HepG2 (cell line): ENCODE results near the gene MPI. TPM values are rescaled to one million over a fixed set of nuclear protein-coding genes. Genes with fewer than 3 reads are reported as not detected.

Experiments used
- ATAC-seq: fragments of 200-7000 bp; cut with Tn5 transposase; 3 replicates; pipeline ENCODE4 v1.9.1; 2020; ENCODE audit warnings: mild to moderate bottlenecking, moderate library complexity
- BruUV-seq: library from RNA; stranded (reverse); fragments of 400-500 nt; replicated peaks from 2 replicates; lab custom pipeline; 2021; lab: Mats Ljungman, UMichigan
- CTCF ChIA-PET: fragments of 300-600 bp; formaldehyde crosslinking; extraction: SDS; loops from one replicate; lab custom pipeline; 2021; ENCODE audit warnings: low total read pairs, inconsistent platforms, low intra/inter-chr PET ratio; lab: Yijun Ruan, JAX
- POLR2A ChIA-PET: fragments of 350-600 bp; sonication (Branson Sonifier 250); formaldehyde crosslinking; loops from one replicate; lab custom pipeline; 2020; ENCODE audit warnings: antibody characterized with exemption, inconsistent platforms; lab: Yijun Ruan, JAX
- DNase-seq: peaks from one replicate; pipeline ENCODE4 v3.0.0-alpha.2; 2015; ENCODE audit warnings: low spot score
- FAIRE-seq: peaks from 3 replicates; lab custom pipeline; 2011; peaks lifted over from hg19 to GRCh38; lab: Jason Lieb, UNC
- H2AFZ ChIP-seq: one replicate; pipeline ENCODE4 v1.6.1; 2011; ENCODE audit warnings: low read length, inconsistent platforms
- H3K27ac ChIP-seq: fragments of 300-600 bp; 3 replicates; pipeline ENCODE4 v1.8.0; 2011; ENCODE audit warnings: mixed run types, mild to moderate bottlenecking, mixed read lengths, low read length, inconsistent platforms; ENCODE audit not compliant: insufficient read depth; ENCODE audit errors: extremely low read length
- H3K27me3 ChIP-seq, 2 experiments: fragments of 200-600 bp in 1 of 2; 2 replicates in 1 of 2; 3 replicates in 1 of 2; pipeline versions ENCODE4 v1.6.0 to v1.8.0; 2011; ENCODE audit warnings: low read length in 2 of 2, mild to moderate bottlenecking in 2 of 2, moderate library complexity in 2 of 2, inconsistent platforms in 1 of 2; ENCODE audit not compliant: insufficient read depth in 2 of 2, control insufficient read depth in 1 of 2
- H3K36me3 ChIP-seq, 2 experiments: fragments of 200-600 bp in 1 of 2; replicated peaks in 1 of 2; 2 replicates in 1 of 2; 3 replicates in 1 of 2; pipeline versions ENCODE4 v1.5.1 to v1.8.0; 2011; ENCODE audit warnings: low read length in 2 of 2, inconsistent platforms in 1 of 2; ENCODE audit not compliant: insufficient read depth in 2 of 2, control insufficient read depth in 1 of 2
- H3K4me1 ChIP-seq: 2 replicates; pipeline ENCODE4 v1.5.1; 2012; ENCODE audit warnings: low read length, inconsistent platforms; ENCODE audit not compliant: insufficient read depth
- H3K4me2 ChIP-seq: 2 replicates; pipeline ENCODE4 v1.6.0; 2011; ENCODE audit warnings: low read depth, low read length, inconsistent platforms
- H3K4me3 ChIP-seq, 3 experiments: fragments of 200-600 bp in 1 of 3; sonication (generic), shearing (Covaris generic) in 1 of 3; replicated peaks in 1 of 3; 2 replicates each; pipeline ENCODE4 v1.5.1; 2011 to 2016; ENCODE audit warnings: low read length in 3 of 3, inconsistent platforms in 2 of 3, low read depth in 2 of 3, mild to moderate bottlenecking in 2 of 3, control low read depth in 1 of 3, mixed read lengths in 1 of 3; ENCODE audit not compliant: insufficient read depth in 1 of 3
- H3K79me2 ChIP-seq: one replicate; pipeline ENCODE4 v1.6.1; 2011; ENCODE audit warnings: low read length, inconsistent platforms; ENCODE audit not compliant: insufficient read depth
- H3K9ac ChIP-seq: 2 replicates; pipeline ENCODE4 v1.6.0; 2011; ENCODE audit warnings: mild to moderate bottlenecking, low read depth, low read length, inconsistent platforms; ENCODE audit not compliant: insufficient read depth
- H3K9me3 ChIP-seq: 2 replicates; pipeline ENCODE4 v1.5.1; 2012; ENCODE audit warnings: mild to moderate bottlenecking, low read length
- H4K20me1 ChIP-seq: 2 replicates; pipeline ENCODE4 v1.6.0; 2011; ENCODE audit warnings: inconsistent platforms, mild to moderate bottlenecking, low read length, moderate library complexity; ENCODE audit not compliant: insufficient read depth
- ETV6 ChIP-seq: sonication (generic); formaldehyde crosslinking; conservative IDR thresholded peaks from 2 replicates; pipeline ENCODE4 v1.4.0; 2020; ENCODE audit warnings: missing genetic modification reagents
- HMGA1 ChIP-seq: sonication (generic); formaldehyde crosslinking; conservative IDR thresholded peaks from 2 replicates; pipeline ENCODE4 v1.4.0; 2020; ENCODE audit warnings: missing genetic modification reagents
- RBFOX2 ChIP-seq: fragments of 200-400 bp; formaldehyde crosslinking; IDR thresholded peaks from 2 replicates; pipeline ENCODE4 v1.6.1; 2017; ENCODE audit warnings: low read depth, mild to moderate bottlenecking, low read length
- RFX1 ChIP-seq: fragments of 450-650 bp; IDR thresholded peaks from 2 replicates; pipeline ENCODE4 v1.6.1; 2017
- ZMYM2 ChIP-seq: sonication (generic); formaldehyde crosslinking; IDR thresholded peaks from 2 replicates; pipeline ENCODE4 v1.8.0; 2022; ENCODE audit warnings: mild to moderate bottlenecking, missing genetic modification reagents
- WGBS: methylation state at CpG from one replicate; pipeline ENCODE4 v1.1.6; 2017; ENCODE audit warnings: low lambda C conversion rate; 5-methylcytosine and 5-hydroxymethylcytosine counted together
- in situ Hi-C: cut with HindIII; loops from 2 replicates; pipeline ENCODE4 v1.10.0; 2017; ENCODE audit warnings: low pct_unique_long_range_greater_than_20kb; ENCODE audit not compliant: extremely low pct_ligation_motif_present
- intact Hi-C: fragments of 100-400 bp; cut with micrococcal nuclease; formaldehyde crosslinking; loops from one replicate; pipeline ENCODE4 v1.10.0; 2022; ENCODE audit not compliant: unreplicated experiment
- polyA plus RNA-seq, 8 experiments: library from polyadenylated mRNA; depleted of rRNA in 3 of 8; stranded (reverse) in 7 of 8; unstranded in 1 of 8; fragments of >200 nt; fragmentation: Illumina TruSeq in 4 of 8; extraction: Trizol in 4 of 8; gene quantifications; 2 replicates each; pipeline versions ENCODE4 v1.2.1 to v1.2.3, GENCODE V29; 2011 to 2016; ENCODE audit warnings: low read depth in 4 of 8, missing spikeins in 1 of 8, mixed read lengths in 1 of 8; ENCODE audit not compliant: insufficient read depth in 1 of 8
- total RNA-seq, 5 experiments: library from RNA; depleted of rRNA; stranded (reverse); fragments of >200 nt; fragmentation: Illumina TruSeq; extraction: Trizol; gene quantifications; 2 replicates each; pipeline ENCODE4 v1.2.3, GENCODE V29; 2016; ENCODE audit warnings: low read depth in 1 of 5

The MPI gene
- total and polyA plus RNA-seq, 2 of the 13 experiments (the other 11 are each of a cell fraction or from before 2014, with no cell fraction given): 36.9 to 63.5 TPM

- Histone ChIP-seq H3K4me1 (peaks cover 82% of the 10 kb centered on the region), H3K4me3 (no peak overlapping the region), H3K36me3 (peaks cover 0 to 2% of the 10 kb centered on the region in 2 experiments; a peak in 4 of 5 replicates), H3K27ac (peak overlapping the region; percentile 20), H2AFZ (no peak overlapping the region), H3K27me3 (peaks cover 0 to 2% of the 10 kb centered on the region in 2 experiments; a peak in 1 of 5 replicates), H3K79me2 (peaks cover 73% of the 10 kb centered on the region), H4K20me1 (peaks cover 22% of the 10 kb centered on the region), H3K9ac (no peak overlapping the region), H3K4me2 (no peak overlapping the region), H3K9me3 (no peaks in the 10 kb centered on the region)
- ChIA-PET POLR2A (interaction anchor here (0.9 to 1.5 kb wide), 2 partner anchors 21 to 34 kb away, joined by 4 read pairs; partner anchors contain the start of gene MPI), CTCF (no interaction called here)
- 89% methylated on average over 6 of the region's 6 CpGs for WGBS
- in situ Hi-C loops: no loop called here
- DNase-seq (no peak), ATAC-seq (no peak), FAIRE-seq (no peak)
- intact Hi-C loops: no loop called here
- BruUV-seq: no TSS peak
- TF ChIP-seq HMGA1 (no peak), RBFOX2 (0 out of 2 replicates have a peak, but pooled peaks have one; percentile 21)
- TF ChIP-seq, all 625 proteins: peak for 1
Measured at GRCh38 chr15:74868059-74868458, 21.8 kb upstream of the MPI start.

GRCh38 chr15:74869372-74869725 is 20.5 kb upstream of the MPI start:
- Histone ChIP-seq H2AFZ (no peak overlapping the region), H3K27ac (no peak overlapping the region), H4K20me1 (peaks cover 16% of the 10 kb centered on the region), H3K9me3 (no peaks in the 10 kb centered on the region), H3K79me2 (peaks cover 69% of the 10 kb centered on the region), H3K4me1 (peaks cover 79% of the 10 kb centered on the region), H3K36me3 (peaks cover 0 to 2% of the 10 kb centered on the region in 2 experiments; a peak in 4 of 5 replicates), H3K27me3 (peaks cover 0 to 2% of the 10 kb centered on the region in 2 experiments; a peak in 1 of 5 replicates), H3K4me3 (no peak overlapping the region), H3K9ac (no peak overlapping the region), H3K4me2 (no peak overlapping the region)
- in situ Hi-C loops: no loop called here
- CTCF ChIA-PET: no interaction called here
- DNase-seq: no peak
- no peak for ATAC-seq
- no TSS peak for BruUV-seq
- no peak for FAIRE-seq
- POLR2A ChIA-PET: interaction anchor here (0.5 to 1.7 kb wide), 5 partner anchors 12 to 51 kb away, joined by 3 to 6 read pairs (median 3); partner anchors contain the start of gene FAM219B
- TF ChIP-seq ZMYM2 (CRISPR knock-in tag) (no peak), RFX1 (no peak), ETV6 (CRISPR knock-in tag) (no peak)
- intact Hi-C loops: no loop called here
